ENCODE measurements around the gene OSBPL1A.

The OSBPL1A gene

DNA sequence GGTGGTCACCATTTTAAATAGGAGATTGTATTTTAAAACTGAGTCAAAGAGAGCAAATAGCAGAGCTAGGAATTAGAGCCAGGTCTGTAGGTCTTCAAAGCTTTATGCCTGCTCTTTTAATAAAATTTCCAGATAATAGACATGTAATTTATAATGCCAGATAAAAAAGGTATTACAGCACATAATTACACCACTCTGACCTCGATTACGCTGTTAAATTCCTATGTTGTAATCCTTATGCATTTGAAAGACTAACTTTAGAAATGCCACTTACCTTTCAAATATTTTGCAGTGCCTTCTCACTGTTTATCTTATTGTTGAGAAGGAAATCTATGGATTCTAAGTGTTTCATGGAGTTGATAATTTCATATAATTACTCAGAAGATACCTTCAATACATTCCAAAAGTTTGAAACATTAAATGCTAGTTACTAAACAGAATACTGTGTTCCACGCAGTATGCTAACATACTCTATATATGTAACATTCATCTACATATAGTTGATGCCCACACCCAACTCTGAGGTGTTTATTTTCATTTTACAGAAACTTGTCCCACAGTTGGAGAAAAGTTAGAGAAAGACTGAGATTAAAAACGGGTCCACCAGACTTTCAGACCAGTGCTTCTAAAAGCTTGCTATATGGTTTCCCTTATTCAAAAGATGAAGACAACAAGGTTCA, 120.0 kb downstream of the OSBPL1A start:
- Histone ChIP-seq H3K4me2 (ENCODE audit: low read depth, low read length, poor library complexity, severe bottlenecking) (no peak overlapping the region), H3K27me3 (ENCODE audit: low read length) (no peaks in the 10 kb centered on the region), H4K20me1 (ENCODE audit: low read depth, low read length) (no peaks in the 10 kb centered on the region), H3F3A (ENCODE audit: insufficient read depth) (no peaks in the 10 kb centered on the region), H3K9me2 (replicated peaks; ENCODE audit: insufficient read depth, low read length) (no peaks in the 10 kb centered on the region), H3K36me3 (ENCODE audit: low read length) (no peaks in the 10 kb centered on the region), H3K4me3 (ENCODE audit: insufficient read depth, low read length, poor library complexity, severe bottlenecking) (no peak overlapping the region), H3K27ac (ENCODE audit: low read depth, low read length) (no peak overlapping the region), H3K9me3 (ENCODE audit: insufficient read depth, low read length) (no peaks in the 10 kb centered on the region), H3K9ac (ENCODE audit: low read length) (no peak overlapping the region), H2AFZ (ENCODE audit: low read depth, low read length, severe bottlenecking) (no peak overlapping the region), H3K79me2 (ENCODE audit: insufficient read depth, low read length) (no peaks in the 10 kb centered on the region)
- TF ChIP-seq EZH2phosphoT487 (conservative IDR thresholded peaks at IDR 0.05; ENCODE audit: low read length), result no peak
- TF ChIP-seq, protein P1, sequence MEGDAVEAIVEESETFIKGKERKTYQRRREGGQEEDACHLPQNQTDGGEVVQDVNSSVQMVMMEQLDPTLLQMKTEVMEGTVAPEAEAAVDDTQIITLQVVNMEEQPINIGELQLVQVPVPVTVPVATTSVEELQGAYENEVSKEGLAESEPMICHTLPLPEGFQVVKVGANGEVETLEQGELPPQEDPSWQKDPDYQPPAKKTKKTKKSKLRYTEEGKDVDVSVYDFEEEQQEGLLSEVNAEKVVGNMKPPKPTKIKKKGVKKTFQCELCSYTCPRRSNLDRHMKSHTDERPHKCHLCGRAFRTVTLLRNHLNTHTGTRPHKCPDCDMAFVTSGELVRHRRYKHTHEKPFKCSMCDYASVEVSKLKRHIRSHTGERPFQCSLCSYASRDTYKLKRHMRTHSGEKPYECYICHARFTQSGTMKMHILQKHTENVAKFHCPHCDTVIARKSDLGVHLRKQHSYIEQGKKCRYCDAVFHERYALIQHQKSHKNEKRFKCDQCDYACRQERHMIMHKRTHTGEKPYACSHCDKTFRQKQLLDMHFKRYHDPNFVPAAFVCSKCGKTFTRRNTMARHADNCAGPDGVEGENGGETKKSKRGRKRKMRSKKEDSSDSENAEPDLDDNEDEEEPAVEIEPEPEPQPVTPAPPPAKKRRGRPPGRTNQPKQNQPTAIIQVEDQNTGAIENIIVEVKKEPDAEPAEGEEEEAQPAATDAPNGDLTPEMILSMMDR (IDR thresholded peaks at IDR 0.05; ENCODE audit: insufficient read depth, low read length, poor library complexity, severe bottlenecking), result no peak

DNA sequence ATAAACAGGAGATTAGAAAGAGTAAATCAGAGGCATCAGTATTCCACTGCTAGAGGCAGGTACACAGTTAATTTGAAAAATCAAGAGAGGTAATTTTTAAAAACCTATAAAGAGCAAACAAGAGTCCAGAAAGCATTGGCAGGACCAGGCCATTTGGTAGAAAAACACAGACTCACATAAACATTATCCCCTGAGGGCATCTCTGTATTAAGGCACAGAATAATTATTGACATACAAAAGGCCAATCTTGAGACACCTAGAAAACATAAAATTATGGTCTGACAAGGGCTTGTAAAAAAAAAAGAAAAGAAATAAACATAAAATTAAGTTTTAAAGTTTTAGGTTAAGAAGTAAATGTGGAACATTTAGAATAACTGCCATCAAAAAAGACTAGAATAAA, 120.6 kb downstream of the OSBPL1A start:
- H3K36me3 ChIP-seq (ENCODE audit: low read length), result no peaks in the 10 kb centered on the region
- TF ChIP-seq, protein P1 (IDR thresholded peaks at IDR 0.05; ENCODE audit: insufficient read depth, low read length, poor library complexity, severe bottlenecking), result no peak
- TF ChIP-seq EZH2phosphoT487 (conservative IDR thresholded peaks at IDR 0.05; ENCODE audit: low read length), result no peak
- no peaks in the 10 kb centered on the region for H3F3A ChIP-seq (ENCODE audit: insufficient read depth)
- H3K9me2 ChIP-seq (replicated peaks; ENCODE audit: insufficient read depth, low read length), result no peaks in the 10 kb centered on the region
- no peak overlapping the region for H2AFZ ChIP-seq (ENCODE audit: low read depth, low read length, severe bottlenecking)
- H3K9ac ChIP-seq (ENCODE audit: low read length), result no peak overlapping the region
- no peak overlapping the region for H3K4me2 ChIP-seq (ENCODE audit: low read depth, low read length, poor library complexity, severe bottlenecking)
- H3K27ac ChIP-seq (ENCODE audit: low read depth, low read length), result no peak overlapping the region
- no peaks in the 10 kb centered on the region for H3K79me2 ChIP-seq (ENCODE audit: insufficient read depth, low read length)
- no peaks in the 10 kb centered on the region for H3K27me3 ChIP-seq (ENCODE audit: low read length)
- no peak overlapping the region for H3K4me3 ChIP-seq (ENCODE audit: insufficient read depth, low read length, poor library complexity, severe bottlenecking)
- no peaks in the 10 kb centered on the region for H4K20me1 ChIP-seq (ENCODE audit: low read depth, low read length)
- H3K9me3 ChIP-seq (ENCODE audit: insufficient read depth, low read length), result no peaks in the 10 kb centered on the region

DNA sequence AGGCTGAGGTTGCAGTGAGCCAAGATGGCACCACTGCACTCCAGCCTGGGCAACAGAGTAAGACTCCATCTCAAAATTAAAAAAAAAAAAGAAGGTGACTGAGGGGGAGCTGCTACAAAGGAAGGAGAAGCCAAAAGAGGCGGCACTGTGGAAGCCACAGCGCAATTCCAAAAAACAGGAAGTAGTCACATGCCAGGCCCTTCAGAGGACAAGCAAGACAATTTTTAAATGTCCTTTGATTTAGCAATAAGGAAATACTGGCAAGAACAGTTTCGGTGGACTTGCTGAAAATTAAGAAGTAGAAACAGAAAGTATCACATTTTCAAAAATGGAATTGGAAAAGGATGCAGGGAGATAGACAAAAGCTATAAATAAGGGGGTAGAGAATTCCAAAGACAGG, 122.8 kb downstream of the OSBPL1A start:
- H3K9me3 ChIP-seq (ENCODE audit: insufficient read depth, low read length), result no peaks in the 10 kb centered on the region
- no peaks in the 10 kb centered on the region for H4K20me1 ChIP-seq (ENCODE audit: low read depth, low read length)
- no peaks in the 10 kb centered on the region for H3K36me3 ChIP-seq (ENCODE audit: low read length)
- no peak overlapping the region for H3K4me3 ChIP-seq (ENCODE audit: insufficient read depth, low read length, poor library complexity, severe bottlenecking)
- no peak overlapping the region for H2AFZ ChIP-seq (ENCODE audit: low read depth, low read length, severe bottlenecking)
- H3K27me3 ChIP-seq (ENCODE audit: low read length), result no peaks in the 10 kb centered on the region
- no peaks in the 10 kb centered on the region for H3F3A ChIP-seq (ENCODE audit: insufficient read depth)
- H3K4me2 ChIP-seq (ENCODE audit: low read depth, low read length, poor library complexity, severe bottlenecking), result no peak overlapping the region
- no peak overlapping the region for H3K9ac ChIP-seq (ENCODE audit: low read length)
- H3K27ac ChIP-seq (ENCODE audit: low read depth, low read length), result no peak overlapping the region
- TF ChIP-seq, protein P1 (IDR thresholded peaks at IDR 0.05; ENCODE audit: insufficient read depth, low read length, poor library complexity, severe bottlenecking), result no peak
- no peak for TF ChIP-seq EZH2phosphoT487 (conservative IDR thresholded peaks at IDR 0.05; ENCODE audit: low read length)
- no peaks in the 10 kb centered on the region for H3K79me2 ChIP-seq (ENCODE audit: insufficient read depth, low read length)
- H3K9me2 ChIP-seq (replicated peaks; ENCODE audit: insufficient read depth, low read length), result no peaks in the 10 kb centered on the region

Measured in SU-DHL-6 (cell line).